ENCODE data around the gene TRIP4. TPM values are rescaled to one million over a fixed set of nuclear protein-coding genes. Genes with fewer than 3 reads are reported as not detected.

TRIP4 gene
- total and polyA plus RNA-seq, 2 donors from 2014 or later, result 29.8 to 33.1 TPM

DNA sequence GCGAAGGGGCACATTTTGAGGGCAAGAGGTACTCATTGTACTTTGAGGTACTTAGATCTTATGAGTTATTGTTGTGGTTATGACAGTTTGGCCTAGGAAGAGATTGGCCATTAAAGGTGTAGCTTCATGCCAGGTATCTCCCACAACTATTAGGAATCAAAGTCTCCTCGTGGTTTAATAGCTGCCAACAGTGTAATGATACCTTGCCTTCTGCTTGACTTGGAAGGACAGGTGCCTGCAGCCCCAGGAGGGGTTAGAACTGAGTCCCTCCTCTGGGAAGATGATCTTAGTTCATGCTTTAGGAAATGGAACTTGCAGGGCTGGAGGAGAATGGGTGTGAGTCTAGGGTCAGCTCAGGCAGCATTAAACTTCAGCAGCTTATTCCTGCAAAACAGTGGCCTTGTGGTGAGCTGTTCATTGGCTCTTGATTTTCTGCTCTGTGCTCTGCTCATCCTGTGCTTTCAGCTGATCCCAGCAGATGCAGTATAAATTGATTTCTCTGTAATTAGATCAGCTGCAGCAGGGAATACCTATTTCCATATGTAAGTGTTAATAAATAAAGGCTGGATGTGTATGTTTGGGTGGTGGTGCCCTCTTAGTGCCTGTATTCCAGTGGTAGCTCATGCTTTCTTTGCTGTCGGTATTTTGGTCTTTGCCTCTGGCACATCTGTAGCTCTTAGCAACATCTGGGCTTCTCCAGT, 113.2 kb downstream of the TRIP4 start:
- intact Hi-C loops (cut with DNase I), result no loop called here
- FAIRE-seq (no peak), DNase-seq (no peak)
- TF ChIP-seq, protein P1, sequence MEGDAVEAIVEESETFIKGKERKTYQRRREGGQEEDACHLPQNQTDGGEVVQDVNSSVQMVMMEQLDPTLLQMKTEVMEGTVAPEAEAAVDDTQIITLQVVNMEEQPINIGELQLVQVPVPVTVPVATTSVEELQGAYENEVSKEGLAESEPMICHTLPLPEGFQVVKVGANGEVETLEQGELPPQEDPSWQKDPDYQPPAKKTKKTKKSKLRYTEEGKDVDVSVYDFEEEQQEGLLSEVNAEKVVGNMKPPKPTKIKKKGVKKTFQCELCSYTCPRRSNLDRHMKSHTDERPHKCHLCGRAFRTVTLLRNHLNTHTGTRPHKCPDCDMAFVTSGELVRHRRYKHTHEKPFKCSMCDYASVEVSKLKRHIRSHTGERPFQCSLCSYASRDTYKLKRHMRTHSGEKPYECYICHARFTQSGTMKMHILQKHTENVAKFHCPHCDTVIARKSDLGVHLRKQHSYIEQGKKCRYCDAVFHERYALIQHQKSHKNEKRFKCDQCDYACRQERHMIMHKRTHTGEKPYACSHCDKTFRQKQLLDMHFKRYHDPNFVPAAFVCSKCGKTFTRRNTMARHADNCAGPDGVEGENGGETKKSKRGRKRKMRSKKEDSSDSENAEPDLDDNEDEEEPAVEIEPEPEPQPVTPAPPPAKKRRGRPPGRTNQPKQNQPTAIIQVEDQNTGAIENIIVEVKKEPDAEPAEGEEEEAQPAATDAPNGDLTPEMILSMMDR (IDR thresholded peaks at IDR 0.05; ENCODE audit: borderline replicate concordance, extremely low read depth, insufficient read depth), result no peak
- H3K4me1 ChIP-seq (ENCODE audit: control insufficient read depth in 2 of 3, insufficient read depth in 2 of 3, low read depth in 1 of 3, low read length in 3 of 3), result peaks cover 0 to 6% (median 3%) of the 10 kb centered on the region in 3 donors
- no peak overlapping the region for H3K9ac ChIP-seq (ENCODE audit: low read length in 3 of 3)
- no peak overlapping the region for H3K4me3 ChIP-seq (ENCODE audit: low read length in 3 of 3)
- no peaks in the 10 kb centered on the region for H3K27me3 ChIP-seq (ENCODE audit: control insufficient read depth, insufficient read depth, low read length)
- H3K36me3 ChIP-seq (ENCODE audit: control insufficient read depth in 2 of 3, insufficient read depth in 3 of 3, low read length in 3 of 3), result peaks cover 3 to 5% (median 5%) of the 10 kb centered on the region in 3 donors
- H3K9me3 ChIP-seq (ENCODE audit: control insufficient read depth in 2 of 3, insufficient read depth in 1 of 3, low read length in 3 of 3), result no peaks in the 10 kb centered on the region
- no peak overlapping the region for H3K27ac ChIP-seq (ENCODE audit: low read depth in 2 of 2, low read length in 2 of 2)

DNA sequence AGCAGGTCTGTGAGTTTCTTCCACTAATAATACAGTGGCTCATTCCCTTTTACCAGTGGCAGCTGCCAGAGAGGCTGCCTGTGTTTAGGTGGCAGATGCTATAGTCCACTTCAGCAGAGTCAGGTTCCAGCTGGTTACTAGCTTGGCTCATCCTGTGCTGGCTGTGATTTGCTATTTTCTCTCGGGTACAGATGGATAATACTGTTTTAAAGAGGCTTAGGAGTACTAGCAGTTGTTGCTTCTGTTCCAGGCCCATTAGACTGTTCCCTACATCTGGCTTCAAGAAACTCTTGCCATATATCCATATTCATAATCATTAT, 113.7 kb downstream of the TRIP4 start:
- Histone ChIP-seq H3K36me3 (ENCODE audit: control insufficient read depth in 2 of 3, insufficient read depth in 3 of 3, low read length in 3 of 3) (peaks cover 3 to 5% (median 5%) of the 10 kb centered on the region in 3 donors), H3K9ac (ENCODE audit: low read length in 3 of 3) (no peak overlapping the region), H3K4me3 (ENCODE audit: low read length in 3 of 3) (no peak overlapping the region), H3K4me1 (ENCODE audit: control insufficient read depth in 2 of 3, insufficient read depth in 2 of 3, low read depth in 1 of 3, low read length in 3 of 3) (peaks cover 0 to 6% (median 3%) of the 10 kb centered on the region in 3 donors), H3K9me3 (ENCODE audit: control insufficient read depth in 2 of 3, insufficient read depth in 1 of 3, low read length in 3 of 3) (no peaks in the 10 kb centered on the region), H3K27ac (ENCODE audit: low read depth in 2 of 2, low read length in 2 of 2) (no peak overlapping the region), H3K27me3 (ENCODE audit: control insufficient read depth, insufficient read depth, low read length) (no peaks in the 10 kb centered on the region)
- DNase-seq, result no peak
- intact Hi-C loops (cut with DNase I), result no loop called here
- TF ChIP-seq, protein P1 (IDR thresholded peaks at IDR 0.05; ENCODE audit: borderline replicate concordance, extremely low read depth, insufficient read depth), result no peak
- FAIRE-seq, result no peak

DNA sequence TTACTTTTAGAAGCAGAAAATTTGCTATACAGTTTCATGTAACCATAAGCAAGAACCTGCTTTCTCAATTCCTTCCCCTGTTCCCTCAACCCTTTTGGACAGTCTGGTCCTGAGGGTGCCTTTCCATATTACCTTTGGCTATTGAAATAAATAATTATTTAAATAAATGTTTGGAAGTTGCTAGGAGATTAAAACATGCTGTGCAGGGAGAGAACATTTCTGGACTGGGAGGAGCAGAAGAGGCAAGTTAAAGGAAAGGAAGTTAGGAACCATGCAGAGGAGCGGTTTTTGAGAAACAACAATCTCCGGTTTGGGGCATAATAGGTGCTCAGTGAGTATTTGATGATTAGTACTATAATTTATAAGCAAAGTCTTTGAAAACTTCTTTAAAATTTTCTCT, 114.5 kb downstream of the TRIP4 start:
- no peak for DNase-seq
- H3K4me1 ChIP-seq (ENCODE audit: control insufficient read depth in 2 of 3, insufficient read depth in 2 of 3, low read depth in 1 of 3, low read length in 3 of 3), result peaks cover 5 to 9% (median 6%) of the 10 kb centered on the region in 3 donors
- no peaks in the 10 kb centered on the region for H3K27me3 ChIP-seq (ENCODE audit: control insufficient read depth, insufficient read depth, low read length)
- no peak overlapping the region for H3K4me3 ChIP-seq (ENCODE audit: low read length in 3 of 3)
- no peak overlapping the region for H3K27ac ChIP-seq (ENCODE audit: low read depth in 2 of 2, low read length in 2 of 2)
- H3K9me3 ChIP-seq (ENCODE audit: control insufficient read depth in 2 of 3, insufficient read depth in 1 of 3, low read length in 3 of 3), result no peaks in the 10 kb centered on the region
- intact Hi-C loops (cut with DNase I), result no loop called here
- TF ChIP-seq, protein P1 (IDR thresholded peaks at IDR 0.05; ENCODE audit: borderline replicate concordance, extremely low read depth, insufficient read depth), result no peak
- no peak overlapping the region for H3K9ac ChIP-seq (ENCODE audit: low read length in 3 of 3)
- no peak for FAIRE-seq
- H3K36me3 ChIP-seq (ENCODE audit: control insufficient read depth in 2 of 3, insufficient read depth in 3 of 3, low read length in 3 of 3), result peaks cover 3 to 5% (median 5%) of the 10 kb centered on the region in 3 donors
